Hippocampal formation (tissue), 2 donors: ENCODE data around the gene NOC2L.

Experiments
- DNase-seq, 2 donors: peaks; one replicate each; lab custom pipeline; 2025; lab: John Stamatoyannopoulos, UW

The NOC2L gene

GRCh38 chr1:929712-930632 is 29.1 kb downstream of the NOC2L start:
- no peak for DNase-seq

- no peak for DNase-seq
Measured at GRCh38 chr1:928825-929661, 30.0 kb downstream of the NOC2L start.

- no peak for DNase-seq
Measured at GRCh38 chr1:927748-928147, 31.3 kb downstream of the NOC2L start.

- no peak for DNase-seq
Measured at GRCh38 chr1:927234-927633, 31.8 kb downstream of the NOC2L start.

- DNase-seq = no peak
Measured at GRCh38 chr1:925561-926421, 33.3 kb downstream of the NOC2L start.

GRCh38 chr1:924656-925560 is 34.1 kb downstream of the NOC2L start:
- DNase-seq = no peak

- no peak for DNase-seq
Measured at GRCh38 chr1:923991-924655, 34.9 kb downstream of the NOC2L start.

GRCh38 chr1:923131-923990 is 35.7 kb downstream of the NOC2L start, which contains the start of gene SAMD11:
Gene SAMD11, plus strand, starts transcription at chr1:923923. Its CDS starts 509 bp downstream, at chr1:924432.
- peak; percentile 37 to 78 for DNase-seq

GRCh38 chr1:921011-921837 is 37.8 kb downstream of the NOC2L start:
- DNase-seq = peak; percentile 25 to 29

- DNase-seq = no peak
Measured at GRCh38 chr1:920521-920920, 38.5 kb downstream of the NOC2L start.

GRCh38 chr1:920010-920409 is 39.0 kb downstream of the NOC2L start:
- DNase-seq = no peak

GRCh38 chr1:919271-919872 is 39.7 kb downstream of the NOC2L start:
- no peak for DNase-seq

- DNase-seq = no peak
Measured at GRCh38 chr1:918843-919242, 40.2 kb downstream of the NOC2L start.

GRCh38 chr1:918353-918752 is 40.7 kb downstream of the NOC2L start:
- no peak for DNase-seq

GRCh38 chr1:917466-918091 is 41.5 kb downstream of the NOC2L start:
- DNase-seq = no peak

- no peak for DNase-seq
Measured at GRCh38 chr1:917076-917459, 42.0 kb downstream of the NOC2L start.
